NCI-H2081 (cell line): Measurements from ENCODE around the gene ZNF423.

Experiments
- DNase-seq, 2 experiments: peaks; one replicate each; lab custom pipeline; 2025; lab: John Stamatoyannopoulos, UW

ZNF423 gene

GRCh38 chr16:49849037-49849753, 6.7 kb downstream of the ZNF423 start:
- no peak for DNase-seq

- DNase-seq = no peak
Observed at GRCh38 chr16:49848530-49848929, 7.4 kb downstream of the ZNF423 start.

- no peak for DNase-seq
Observed at GRCh38 chr16:49846800-49847199, 9.1 kb downstream of the ZNF423 start.

- no peak for DNase-seq
Observed at GRCh38 chr16:49844359-49844758, 11.6 kb downstream of the ZNF423 start.

GRCh38 chr16:49843758-49844157, 12.2 kb downstream of the ZNF423 start:
- DNase-seq = no peak

- DNase-seq = no peak
Observed at GRCh38 chr16:49842972-49843371, 12.9 kb downstream of the ZNF423 start.

GRCh38 chr16:49839017-49839825, 16.7 kb downstream of the ZNF423 start:
- no peak for DNase-seq

GRCh38 chr16:49838441-49839016, 17.4 kb downstream of the ZNF423 start:
- DNase-seq = no peak

- no peak for DNase-seq
Observed at GRCh38 chr16:49837688-49838410, 18.1 kb downstream of the ZNF423 start.

- DNase-seq = no peak
Observed at GRCh38 chr16:49836668-49837067, 19.2 kb downstream of the ZNF423 start.

- DNase-seq = no peak
Observed at GRCh38 chr16:49836218-49836617, 19.7 kb downstream of the ZNF423 start.

GRCh38 chr16:49835161-49835777, 20.6 kb downstream of the ZNF423 start:
- no peak for DNase-seq

- DNase-seq = no peak
Observed at GRCh38 chr16:49834531-49835151, 21.3 kb downstream of the ZNF423 start.

GRCh38 chr16:49833796-49834530, 21.9 kb downstream of the ZNF423 start:
- DNase-seq = no peak

GRCh38 chr16:49833085-49833484, 22.8 kb downstream of the ZNF423 start:
- no peak for DNase-seq

- no peak for DNase-seq
Observed at GRCh38 chr16:49832177-49832576, 23.7 kb downstream of the ZNF423 start.

- no peak for DNase-seq
Observed at GRCh38 chr16:49830873-49831272, 25.0 kb downstream of the ZNF423 start.

- no peak for DNase-seq
Observed at GRCh38 chr16:49828533-49829267, 27.2 kb downstream of the ZNF423 start.

GRCh38 chr16:49827805-49828438, 28.0 kb downstream of the ZNF423 start:
- no peak for DNase-seq

- no peak for DNase-seq
Observed at GRCh38 chr16:49826515-49826914, 29.4 kb downstream of the ZNF423 start.
